DMS 273 (cell line): ENCODE data around the gene ZNF438.
"Not testable (repeated sequence)": the region's sequence is repeated elsewhere in the genome, so short reads cannot be mapped to it uniquely, and the experiment has no call there.

Source experiments
- DNase-seq: peaks from one replicate; lab custom pipeline; 2025; ENCODE audit not compliant: unreplicated experiment; lab: John Stamatoyannopoulos, UW

The ZNF438 gene

GRCh38 chr10:30959836-30960210, 71.8 kb downstream of the ZNF438 start:
- DNase-seq: no peak

- DNase-seq: not testable (repeated sequence)
Measured at GRCh38 chr10:30949218-30949617, 82.4 kb downstream of the ZNF438 start.

GRCh38 chr10:30944005-30944404, 87.7 kb downstream of the ZNF438 start:
- no peak for DNase-seq

- DNase-seq: no peak
Measured at GRCh38 chr10:30943451-30943850, 88.2 kb downstream of the ZNF438 start.

GRCh38 chr10:30940256-30940655, 91.4 kb downstream of the ZNF438 start:
- DNase-seq: no peak

- DNase-seq: no peak
Measured at GRCh38 chr10:30939643-30940251, 91.9 kb downstream of the ZNF438 start.

GRCh38 chr10:30935078-30935477, 96.6 kb downstream of the ZNF438 start:
- peak; percentile 72 for DNase-seq

GRCh38 chr10:30931094-30931493, 100.6 kb downstream of the ZNF438 start:
- no peak for DNase-seq

GRCh38 chr10:30929901-30930520, 101.7 kb downstream of the ZNF438 start:
- DNase-seq: no peak

GRCh38 chr10:30929311-30929729, 102.3 kb downstream of the ZNF438 start:
- DNase-seq: not testable (repeated sequence)

GRCh38 chr10:30928742-30929141, 102.9 kb downstream of the ZNF438 start:
- peak; percentile 6 for DNase-seq

- no peak for DNase-seq
Measured at GRCh38 chr10:30918651-30919050, 113.0 kb downstream of the ZNF438 start.

- DNase-seq: no peak
Measured at GRCh38 chr10:30917789-30918188, 113.9 kb downstream of the ZNF438 start.

GRCh38 chr10:30917067-30917466, 114.6 kb downstream of the ZNF438 start:
- DNase-seq: no peak

- DNase-seq: no peak
Measured at GRCh38 chr10:30915146-30915545, 116.5 kb downstream of the ZNF438 start.

- DNase-seq: no peak
Measured at GRCh38 chr10:30911303-30911863, 120.3 kb downstream of the ZNF438 start.

GRCh38 chr10:30903397-30904138, 128.1 kb downstream of the ZNF438 start:
- DNase-seq: no peak

- no peak for DNase-seq
Measured at GRCh38 chr10:30902621-30903396, 128.9 kb downstream of the ZNF438 start.

GRCh38 chr10:30901487-30901886, 130.2 kb downstream of the ZNF438 start:
- DNase-seq: not testable (repeated sequence)

- DNase-seq: no peak
Measured at GRCh38 chr10:30898964-30899363, 132.7 kb downstream of the ZNF438 start.

GRCh38 chr10:30897547-30897946, 134.1 kb downstream of the ZNF438 start:
- DNase-seq: no peak
